GM12892 (cell line): ENCODE results near the gene RXRB.

Experiments
- POLR2A ChIP-seq: IDR thresholded peaks from 2 replicates; pipeline ENCODE4 v1.6.1; 2011; ENCODE audit warnings: low read depth, low read length, control low read depth
- POLR2AphosphoS5 ChIP-seq: IDR thresholded peaks from 2 replicates; pipeline ENCODE4 v1.6.1; 2011; ENCODE audit warnings: low read depth, low read length, control low read depth
- TAF1 ChIP-seq: IDR thresholded peaks from 2 replicates; pipeline ENCODE4 v1.6.1; 2011; ENCODE audit warnings: low read depth, mild to moderate bottlenecking, control low read depth, low read length, borderline replicate concordance

GRCh38 chr6:33171016-33171879 lies 29.2 kb downstream of the RXRB start:
- TF ChIP-seq TAF1 (no peak), POLR2A (no peak), POLR2AphosphoS5 (no peak)
